Loucy (cell line): ENCODE results near the gene PIK3CG.

ENCODE experiments used
- CTCF ChIP-seq: fragments of 200-600 bp; sonication (generic); conservative IDR thresholded peaks from 2 replicates; pipeline ENCODE4 v1.5.1; 2014; ENCODE audit warnings: mild to moderate bottlenecking, antibody characterized with exemption, low read length
- EZH2phosphoT487 ChIP-seq: fragments of 200-600 bp; IDR thresholded peaks from 2 replicates; pipeline ENCODE4 v1.6.1; 2018; ENCODE audit warnings: antibody characterized with exemption, mild to moderate bottlenecking, moderate library complexity, borderline replicate concordance

DNA sequence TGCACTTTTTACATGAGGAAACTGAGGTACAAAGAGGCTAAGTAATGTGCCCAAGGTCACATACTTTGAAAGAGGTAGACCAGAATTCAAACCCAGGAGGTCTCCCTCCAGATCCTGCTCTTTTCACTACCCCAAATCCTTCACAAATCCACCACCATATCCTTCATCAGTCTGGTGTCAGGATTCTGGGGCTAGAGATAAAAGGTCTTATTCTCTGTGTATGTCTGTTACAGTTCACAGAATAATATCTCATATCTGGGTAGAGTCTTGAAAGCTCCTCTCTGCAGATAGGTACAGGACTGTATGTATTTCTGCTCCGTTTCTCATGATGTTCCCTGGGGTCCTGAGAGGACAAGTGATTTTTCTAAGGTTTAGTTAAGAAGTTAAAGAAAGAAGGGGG lies 4.9 kb downstream of the PIK3CG start:
- TF ChIP-seq CTCF (no peak), EZH2phosphoT487 (no peak)
